GM18867 (cell line): Measurements from ENCODE around the gene KRTAP5-10.
"Not testable (repeated sequence)": the region's sequence is repeated elsewhere in the genome, so short reads cannot be mapped to it uniquely, and the experiment has no call there.

Source experiments
- ATAC-seq: cut with Tn5 transposase; IDR thresholded peaks from one replicate; pipeline ENCODE4 v1.9.1; 2021; ENCODE audit warnings: mild to moderate bottlenecking, moderate library complexity; ENCODE audit not compliant: unreplicated experiment

The KRTAP5-10 gene

GRCh38 chr11:71565263-71565662, at the start of gene KRTAP5-10:
KRTAP5-10 (plus strand) TSS chr11:71565563; CDS start chr11:71565588, 25 bp downstream.
- ATAC-seq = no peak

GRCh38 chr11:71518506-71519471, 46.6 kb upstream of the KRTAP5-10 start:
- ATAC-seq = no peak

GRCh38 chr11:71519546-71519945, 45.8 kb upstream of the KRTAP5-10 start:
- ATAC-seq = no peak

DNA sequence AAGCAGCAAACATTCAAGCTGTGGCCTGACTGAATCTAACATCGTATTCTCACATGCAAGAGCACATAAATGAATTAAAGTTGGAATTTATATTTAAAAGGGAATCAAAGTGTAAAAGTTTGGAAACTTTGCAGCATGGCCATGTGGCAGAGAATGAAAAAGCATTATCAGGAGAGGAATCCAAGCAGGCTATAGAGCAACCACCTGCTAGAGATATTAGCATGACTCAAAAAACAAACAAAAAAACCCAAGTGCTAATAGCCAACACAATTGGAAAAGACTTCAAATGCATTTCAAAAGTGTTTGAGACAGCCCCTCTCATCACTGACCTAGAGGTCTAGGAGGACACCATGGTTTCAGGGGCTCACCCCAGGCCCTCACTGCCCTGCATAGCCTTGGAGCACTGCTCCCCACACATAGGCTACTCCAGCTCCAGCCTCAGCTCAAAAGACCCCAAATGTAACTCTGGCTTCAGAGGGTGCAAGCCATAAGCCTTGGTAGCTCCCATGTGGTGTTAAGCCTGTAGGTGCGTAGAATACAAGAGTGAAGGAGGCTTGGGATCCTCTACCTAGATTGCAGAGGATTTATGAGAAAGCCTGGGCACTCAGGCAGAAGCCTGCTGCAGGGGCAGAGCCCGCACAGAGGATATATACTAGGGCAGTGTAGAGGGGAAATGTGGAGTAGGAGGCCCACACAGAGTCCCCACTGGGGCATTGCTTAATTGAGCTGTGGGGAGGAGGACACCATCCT, 40.0 kb upstream of the KRTAP5-10 start:
- no peak for ATAC-seq

DNA sequence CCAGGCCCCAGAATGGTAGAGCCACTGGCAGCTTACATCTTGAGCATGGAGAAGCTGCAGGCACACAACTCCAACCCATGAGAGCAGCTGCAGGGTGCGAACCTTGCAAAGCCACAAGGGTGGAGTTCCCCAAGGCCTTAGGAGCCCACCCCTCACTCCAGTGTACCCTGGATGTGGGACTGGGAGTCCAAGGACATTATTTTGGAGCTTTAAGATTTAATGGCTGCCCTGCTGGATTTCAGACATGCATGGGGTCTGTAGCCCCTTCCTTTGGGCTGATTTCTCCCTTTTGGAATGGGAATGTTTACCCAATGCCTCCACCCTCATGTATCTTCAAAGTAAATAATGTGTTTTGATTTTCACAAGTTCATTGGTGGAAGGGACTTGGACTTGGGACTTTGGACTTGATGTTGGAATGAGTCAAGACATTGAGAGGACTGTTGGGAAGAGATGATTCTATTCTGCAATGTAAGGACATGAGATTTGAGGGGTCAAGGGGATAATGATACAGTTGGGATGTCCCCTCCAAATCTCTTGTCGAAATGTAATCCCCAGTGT, 39.3 kb upstream of the KRTAP5-10 start:
- no peak for ATAC-seq

GRCh38 chr11:71526796-71527575, 38.4 kb upstream of the KRTAP5-10 start, which contains the start of gene KRTAP5-7:
KRTAP5-7 (plus strand) TSS chr11:71527267; CDS start chr11:71527301, 34 bp downstream.
- ATAC-seq = not testable (repeated sequence)

DNA sequence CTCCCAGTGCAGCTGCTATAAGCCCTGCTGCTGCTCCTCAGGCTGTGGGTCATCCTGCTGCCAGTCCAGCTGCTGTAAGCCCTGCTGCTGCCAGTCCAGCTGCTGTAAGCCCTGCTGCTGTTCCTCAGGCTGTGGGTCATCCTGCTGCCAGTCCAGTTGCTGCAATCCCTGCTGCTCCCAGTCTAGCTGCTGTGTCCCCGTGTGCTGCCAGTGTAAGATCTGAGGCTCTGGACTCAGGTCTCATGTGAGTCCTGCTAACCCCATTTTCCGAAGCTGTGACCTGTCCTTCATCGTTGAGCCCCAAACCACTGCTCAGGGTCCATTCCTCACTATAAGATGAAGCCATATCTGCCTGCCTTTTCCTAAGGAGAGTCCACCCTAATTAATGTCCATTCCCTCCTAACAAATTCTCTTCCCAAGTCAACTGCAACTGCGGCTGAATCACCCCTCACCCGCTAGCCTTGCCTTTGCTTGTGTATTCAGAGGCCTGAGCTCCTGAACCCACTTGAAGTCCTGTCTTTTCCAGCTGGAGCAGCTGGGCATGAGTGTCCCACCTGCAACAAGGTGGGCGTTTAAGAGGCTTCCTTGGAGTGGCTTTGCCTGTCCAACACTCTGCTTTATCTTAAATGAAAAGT, 37.7 kb upstream of the KRTAP5-10 start:
- no peak for ATAC-seq

- no peak for ATAC-seq
Observed at GRCh38 chr11:71530602-71531001, 34.8 kb upstream of the KRTAP5-10 start.

- ATAC-seq = no peak
Observed at GRCh38 chr11:71532036-71532610, 33.2 kb upstream of the KRTAP5-10 start.

DNA sequence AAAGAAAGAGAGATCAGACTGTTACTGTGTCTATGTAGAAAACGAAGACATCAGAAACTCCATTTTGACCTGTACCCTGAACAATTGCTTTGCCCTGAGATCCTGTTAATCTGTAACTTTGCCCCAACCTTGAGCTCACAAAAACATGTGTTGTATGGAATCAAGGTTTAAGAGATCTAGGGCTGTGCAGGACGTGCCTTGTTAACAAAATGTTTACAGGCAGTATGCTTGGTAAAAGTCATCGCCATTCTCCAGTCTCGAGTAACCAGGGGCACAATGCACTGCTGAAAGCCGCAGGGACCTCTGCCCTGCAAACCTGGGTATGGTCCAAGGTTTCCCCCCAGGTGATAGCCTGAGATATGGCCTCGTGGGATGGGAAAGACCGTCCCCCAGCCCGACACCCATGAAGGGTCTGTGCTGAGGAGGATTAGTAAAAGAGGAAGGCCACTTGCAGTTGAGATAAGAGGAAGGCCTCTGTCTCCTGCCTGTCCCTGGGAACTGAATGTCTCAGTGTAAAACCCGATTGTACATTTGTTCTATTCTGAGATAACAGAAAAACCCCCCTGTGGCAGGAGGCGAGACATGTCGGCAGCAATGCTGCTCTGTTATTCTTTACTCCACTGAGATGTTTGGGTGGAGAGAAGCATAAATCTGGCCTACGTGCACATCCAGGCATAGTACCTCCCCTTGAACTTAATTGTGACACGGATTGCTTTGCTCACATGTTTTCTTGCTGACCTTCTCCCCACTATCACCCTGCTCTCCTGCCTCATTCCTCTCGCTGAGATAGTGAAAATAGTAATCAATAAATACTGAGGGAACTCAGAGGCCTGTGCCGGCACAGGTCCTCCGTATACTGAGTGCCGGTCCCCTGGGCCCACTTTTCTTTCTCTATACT, 30.4 kb upstream of the KRTAP5-10 start:
- ATAC-seq = not testable (repeated sequence)

DNA sequence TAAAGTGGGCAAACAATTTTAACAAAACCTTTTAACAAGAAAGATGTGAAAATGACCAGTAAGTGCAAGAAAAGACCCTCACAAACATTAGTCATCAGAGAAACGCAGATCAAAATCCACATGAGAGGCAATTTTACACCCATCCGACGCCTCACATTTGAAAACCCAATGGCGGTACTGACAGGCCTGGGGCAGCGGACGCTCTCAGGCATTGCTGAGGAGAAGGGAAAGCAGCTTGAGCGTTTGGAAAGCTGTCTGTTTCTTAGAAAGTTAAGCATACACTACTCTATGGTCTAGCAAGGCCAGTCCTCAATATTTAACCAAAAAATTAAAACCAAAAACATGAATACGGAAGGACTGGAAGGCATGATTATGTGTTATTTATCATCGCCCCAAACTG, 29.5 kb upstream of the KRTAP5-10 start:
- ATAC-seq = no peak

GRCh38 chr11:71537537-71537936, 27.8 kb upstream of the KRTAP5-10 start:
- ATAC-seq = no peak

GRCh38 chr11:71537977-71538665, 27.2 kb upstream of the KRTAP5-10 start, which contains the start of gene KRTAP5-8:
KRTAP5-8 (plus strand) TSS chr11:71538025; CDS start chr11:71538056, 31 bp downstream.
- ATAC-seq = not testable (repeated sequence)

GRCh38 chr11:71538666-71538990, 26.7 kb upstream of the KRTAP5-10 start:
- ATAC-seq = no peak

DNA sequence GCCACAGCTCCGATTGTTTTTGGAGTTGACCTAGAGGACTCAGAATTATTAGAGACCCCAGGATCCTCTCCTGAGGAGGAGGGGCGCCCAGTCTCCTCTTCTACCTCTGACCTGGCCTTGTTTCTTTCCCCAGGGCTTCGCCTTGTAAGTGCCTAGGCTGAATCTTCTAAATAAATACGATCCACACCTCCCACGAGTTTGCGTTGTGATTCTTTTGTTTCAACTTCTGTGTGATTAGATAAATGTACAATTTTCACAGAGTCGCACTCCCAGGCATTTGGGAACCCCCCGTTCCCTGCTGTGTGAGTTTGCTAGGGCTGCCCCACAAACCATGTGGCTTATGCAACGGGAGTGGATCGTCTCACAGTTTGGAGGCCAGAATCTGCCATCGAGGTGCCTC, 26.3 kb upstream of the KRTAP5-10 start:
- no peak for ATAC-seq

DNA sequence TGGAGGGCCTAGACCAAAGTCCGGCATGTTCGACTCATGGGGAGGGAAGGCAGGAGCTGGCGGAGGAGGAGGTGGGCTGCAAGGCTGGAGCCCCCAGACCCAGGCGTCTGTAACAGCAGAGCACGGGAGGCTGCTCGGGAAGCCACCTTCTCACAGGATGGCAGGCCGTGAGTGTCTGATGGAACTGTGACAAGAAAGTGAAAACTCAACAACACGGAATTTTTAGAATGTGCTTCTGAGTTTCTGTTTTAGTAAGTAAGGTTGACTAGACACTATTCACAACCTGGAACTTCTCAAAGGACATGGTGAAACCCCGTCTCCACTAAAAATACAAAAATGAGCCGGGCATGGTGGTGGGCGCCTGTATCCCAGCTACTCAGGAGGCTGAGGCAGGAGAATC, 25.4 kb upstream of the KRTAP5-10 start:
- ATAC-seq = peak; percentile 47

GRCh38 chr11:71540521-71541304, 24.6 kb upstream of the KRTAP5-10 start:
- ATAC-seq = peak; percentile 57
